ENCODE measurements around the gene RYR3.

RYR3 gene

DNA sequence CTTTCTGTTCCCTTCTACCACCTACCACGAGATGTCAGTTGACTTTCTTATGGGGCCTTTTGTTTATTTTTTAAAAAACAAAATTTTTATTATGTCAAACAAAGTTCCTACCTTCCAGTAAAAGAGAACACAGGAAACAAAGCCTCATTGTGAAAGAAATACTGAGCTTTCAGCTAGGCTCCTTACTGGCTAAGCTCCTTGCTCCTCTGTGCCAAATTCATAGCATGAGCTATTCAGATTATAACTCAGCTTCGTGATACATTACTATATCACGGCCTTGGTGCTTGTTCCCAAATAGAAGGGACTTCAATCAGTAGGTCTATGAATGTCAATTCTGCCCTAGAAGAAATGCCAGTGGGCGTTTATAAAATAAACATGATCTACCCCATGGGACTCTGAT, 511.7 kb downstream of the RYR3 start:
- no peak for DNase-seq

DNA sequence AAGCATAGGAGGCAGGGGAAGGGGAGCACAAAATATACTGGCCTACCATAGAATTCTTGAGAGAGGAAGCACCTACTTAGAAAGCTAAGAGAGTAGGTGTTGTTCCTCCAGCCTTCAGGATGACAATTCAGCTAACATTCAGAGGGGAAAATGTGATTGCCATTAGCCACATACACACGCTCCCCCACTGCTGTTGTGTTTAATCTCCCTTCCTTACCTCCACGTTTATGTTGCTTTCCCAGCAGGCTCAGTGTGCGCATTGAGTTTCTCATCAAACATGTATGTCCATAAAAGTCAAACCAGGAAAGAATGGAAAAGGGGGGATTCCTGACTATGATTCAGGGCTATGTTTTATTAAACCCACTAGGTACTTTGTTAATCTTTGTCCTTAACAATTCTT, 512.4 kb downstream of the RYR3 start:
- no peak for DNase-seq

DNA sequence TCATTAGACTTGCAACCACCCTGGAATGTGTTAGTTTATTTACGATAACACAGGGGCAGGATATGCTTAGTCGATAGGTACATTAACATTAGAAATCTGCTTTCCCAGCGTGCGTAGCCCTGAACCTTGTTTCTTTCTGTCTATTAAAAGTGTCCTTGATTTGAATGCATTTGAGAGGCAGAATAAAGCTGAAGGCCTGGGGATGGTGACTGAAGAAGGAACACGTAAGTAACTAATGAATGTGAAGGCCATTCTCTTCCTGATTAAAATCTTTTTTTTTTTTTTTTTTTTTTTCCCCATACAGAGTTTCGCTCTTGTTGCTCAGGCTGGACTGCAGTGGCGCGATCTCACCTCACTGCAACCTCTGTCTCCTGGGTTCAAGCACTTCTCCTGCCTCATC, 514.7 kb downstream of the RYR3 start:
- DNase-seq, result no peak

DNA sequence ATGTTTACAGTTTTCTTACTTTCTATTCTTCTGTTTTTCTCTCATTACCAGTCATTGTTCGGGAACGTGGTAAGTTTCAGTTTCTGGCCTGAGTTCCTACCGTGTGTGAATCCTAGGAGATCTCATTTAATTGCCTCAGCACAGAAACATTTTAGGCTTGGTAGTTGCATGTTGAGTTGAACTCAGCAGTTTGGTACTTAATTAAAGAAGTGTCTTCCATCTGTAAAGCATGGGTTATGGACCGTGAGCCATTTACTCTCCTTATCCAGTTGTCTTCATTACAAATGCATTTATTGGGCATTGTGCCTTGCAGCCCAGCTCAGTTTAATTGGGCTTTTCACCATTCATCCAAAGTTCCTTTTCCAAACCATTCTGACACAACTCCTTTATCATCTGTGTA, 515.4 kb downstream of the RYR3 start:
- DNase-seq, result no peak

GRCh38 chr15:33830351-33830750, 519.6 kb downstream of the RYR3 start:
- no peak for DNase-seq

DNA sequence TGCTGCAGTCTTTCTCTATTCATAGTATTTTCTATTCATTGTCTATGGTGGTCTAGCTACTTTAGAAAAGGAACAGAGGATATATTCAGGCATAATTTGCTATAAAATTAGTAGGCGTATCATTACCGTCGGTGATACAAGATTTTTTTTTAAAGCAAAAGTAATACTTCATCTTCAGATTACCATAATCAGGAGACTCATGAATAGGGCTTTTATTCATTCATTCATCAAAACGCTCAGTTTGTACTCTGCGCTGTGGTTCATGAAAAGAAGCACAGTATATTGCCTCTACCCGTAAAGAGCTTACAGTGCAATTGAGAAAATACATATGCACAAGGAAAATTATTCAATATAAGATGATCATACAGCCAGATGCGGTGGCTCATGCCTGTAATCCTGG, 520.9 kb downstream of the RYR3 start:
- DNase-seq, result no peak

DNA sequence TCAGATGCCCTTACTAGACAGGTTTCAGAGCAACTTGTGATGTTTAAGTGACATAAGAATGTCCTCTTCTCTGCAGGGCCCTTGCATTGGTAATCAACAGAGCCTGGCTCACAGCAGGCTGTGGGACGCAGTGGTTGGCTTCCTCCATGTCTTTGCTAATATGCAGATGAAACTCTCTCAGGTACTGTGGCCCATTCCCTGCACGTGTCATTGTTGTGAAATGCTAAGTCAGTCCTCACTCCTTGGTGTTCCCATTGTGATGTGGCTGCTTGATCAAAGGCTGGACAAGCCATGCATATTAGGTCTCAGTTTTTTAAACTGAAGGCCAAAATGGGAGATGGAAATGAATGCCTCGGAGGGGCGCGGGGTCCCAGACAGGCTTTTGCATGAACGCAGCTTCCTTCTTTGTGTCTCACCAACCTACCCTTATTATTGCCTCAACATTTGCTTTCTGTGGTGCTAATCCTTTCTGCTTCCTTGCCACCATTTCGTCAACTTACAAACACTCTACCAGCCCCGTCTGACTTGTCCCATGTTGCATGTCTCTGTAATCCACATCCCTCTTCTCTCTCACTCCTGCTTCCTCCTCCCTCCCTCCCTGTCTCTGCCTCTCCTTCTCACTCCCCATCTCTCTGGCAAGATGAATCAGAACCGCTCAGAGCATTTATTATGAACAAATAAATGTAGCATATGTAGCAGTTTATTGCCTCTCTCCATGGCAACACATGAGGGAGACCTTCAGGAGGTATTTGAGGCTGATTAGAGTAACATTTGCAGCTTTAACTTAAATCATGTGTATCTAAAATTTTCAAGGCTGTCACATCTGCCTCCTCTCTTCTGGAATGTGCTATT, 524.4 kb downstream of the RYR3 start:
- no peak for DNase-seq

DNA sequence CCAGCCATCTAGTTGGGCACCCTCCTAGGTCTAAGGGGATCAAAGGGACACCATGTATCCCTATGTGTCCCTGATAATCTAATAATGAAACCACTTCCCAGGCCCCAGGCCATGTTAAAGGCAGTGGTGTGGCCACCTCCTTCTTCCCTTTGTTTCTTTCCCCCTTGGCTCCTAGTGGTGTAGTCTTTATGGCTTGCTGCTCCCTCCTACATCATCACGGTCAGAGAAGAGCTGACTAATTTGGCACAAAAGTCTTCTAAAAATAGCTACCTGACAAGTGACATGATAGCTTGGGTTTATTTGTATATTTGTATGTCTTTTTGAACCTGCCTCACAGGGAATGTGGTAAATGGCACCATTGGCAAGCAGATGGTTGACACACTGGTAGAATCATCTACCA, 526.5 kb downstream of the RYR3 start:
- DNase-seq, result no peak

DNA sequence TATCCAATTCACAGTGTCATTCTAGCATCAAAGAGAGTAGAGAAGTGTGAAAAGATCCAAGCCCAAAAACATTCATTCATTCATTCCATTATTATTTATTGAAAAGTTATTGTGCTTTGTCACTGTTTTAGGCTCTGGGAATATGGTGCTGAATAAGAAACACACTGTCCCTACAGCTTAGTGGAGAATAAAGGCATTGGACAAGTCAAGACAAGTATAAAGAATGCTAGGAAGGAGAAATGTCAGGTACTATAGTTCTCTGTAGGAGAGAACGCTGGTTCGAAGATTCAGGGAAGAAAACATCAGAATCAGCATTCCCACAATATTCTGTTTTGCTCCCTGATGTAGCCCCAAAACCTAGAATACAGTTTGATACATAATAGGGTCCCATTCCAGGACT, 528.8 kb downstream of the RYR3 start:
- DNase-seq, result no peak

DNA sequence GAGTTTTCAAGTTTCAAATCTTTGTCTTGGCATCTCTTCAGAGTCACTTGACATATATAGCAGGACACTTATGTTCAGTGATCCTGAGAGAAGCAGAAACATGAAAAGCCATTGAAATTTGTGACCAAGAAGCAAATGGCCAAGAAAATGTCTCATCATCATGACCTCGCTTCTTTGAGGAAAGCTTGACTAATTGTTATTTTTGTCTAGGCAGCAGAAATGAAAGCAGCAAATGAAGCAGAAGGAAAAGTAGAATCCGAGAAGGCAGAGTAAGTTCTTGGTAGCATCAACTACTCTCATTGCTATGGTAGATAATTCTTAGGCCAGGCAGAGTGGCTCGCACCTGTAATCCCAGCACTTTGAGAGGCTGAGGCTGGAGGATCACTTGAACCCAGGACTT, 529.8 kb downstream of the RYR3 start:
- no peak for DNase-seq

GRCh38 chr15:33844186-33844585, 533.4 kb downstream of the RYR3 start:
- DNase-seq, result no peak

DNA sequence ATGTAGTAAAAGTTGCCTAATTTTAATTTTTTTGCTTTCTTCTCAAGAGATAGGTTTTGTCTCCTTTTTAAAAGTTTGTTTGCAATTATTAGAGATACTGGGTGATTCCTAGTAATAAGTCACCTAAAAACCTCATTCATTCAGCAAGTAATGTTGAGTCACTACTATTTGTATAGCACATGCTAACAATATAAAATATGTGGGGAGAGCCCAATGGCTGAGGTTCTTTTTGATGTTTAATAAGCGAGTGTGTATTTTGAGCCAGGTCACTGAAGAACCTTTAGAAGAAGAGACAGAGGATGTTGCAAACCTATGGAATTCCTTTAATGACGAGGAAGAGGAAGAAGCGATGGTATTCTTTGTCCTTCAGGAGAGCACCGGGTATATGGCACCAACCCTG, 533.8 kb downstream of the RYR3 start:
- DNase-seq, result no peak

GRCh38 chr15:33846142-33846541, 535.4 kb downstream of the RYR3 start:
- DNase-seq, result no peak

GRCh38 chr15:33846862-33847261, 536.1 kb downstream of the RYR3 start:
- no peak for DNase-seq

DNA sequence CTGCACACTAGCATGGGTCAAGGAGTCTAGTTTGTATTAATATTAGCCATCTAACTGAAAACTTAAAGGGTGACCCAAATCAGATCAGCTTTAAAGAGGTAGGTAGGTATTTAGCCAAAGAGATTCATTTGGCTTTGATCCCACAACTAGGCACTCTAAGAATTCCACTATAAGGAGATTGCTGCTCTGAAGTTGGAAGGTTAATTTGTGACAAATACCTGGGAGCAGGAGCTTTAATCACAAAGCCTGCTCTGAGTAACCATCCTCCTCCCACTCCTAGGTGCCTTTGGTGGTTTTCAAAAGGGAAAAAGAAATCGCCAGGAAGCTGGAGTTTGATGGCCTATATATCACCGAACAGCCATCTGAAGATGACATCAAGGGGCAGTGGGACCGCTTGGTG, 537.2 kb downstream of the RYR3 start:
- no peak for DNase-seq

DNA sequence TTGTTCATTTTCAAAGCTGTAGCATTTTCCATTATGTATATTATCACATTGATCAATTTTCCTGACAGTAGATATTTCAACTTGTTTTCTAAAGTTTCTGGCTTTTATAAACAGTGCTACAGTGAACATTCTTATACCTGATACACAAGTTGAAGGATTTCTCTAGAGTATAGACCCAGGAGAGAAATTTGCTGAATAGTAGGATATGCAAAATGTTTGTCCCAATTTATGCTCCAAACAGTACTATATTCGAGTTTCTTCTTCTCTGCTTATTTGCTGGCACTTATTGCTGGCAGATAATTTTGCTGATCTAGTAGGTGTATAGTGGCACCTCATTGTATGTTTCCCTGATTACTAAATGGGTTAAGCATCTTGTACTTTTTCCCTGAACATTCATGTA, 540.3 kb downstream of the RYR3 start:
- no peak for DNase-seq

DNA sequence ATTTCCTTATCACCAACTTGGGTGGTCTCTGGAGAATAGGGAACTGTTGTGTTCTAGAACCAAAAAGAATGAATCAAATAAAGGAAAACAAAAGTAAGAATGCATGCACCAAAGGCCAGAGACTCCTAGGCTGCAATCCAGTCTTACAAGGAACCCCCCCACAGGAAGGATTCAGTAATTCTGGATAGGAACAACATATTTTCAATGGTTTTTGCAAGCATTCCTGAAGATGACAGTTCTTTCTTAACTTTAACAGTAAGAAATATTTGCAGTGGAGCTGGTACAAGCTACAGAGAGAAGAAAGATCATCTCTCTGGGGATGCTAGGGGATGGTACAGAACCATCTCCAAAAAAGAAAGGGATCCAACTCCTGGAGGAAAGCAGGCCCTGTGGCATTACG, 541.3 kb downstream of the RYR3 start:
- no peak for DNase-seq

DNA sequence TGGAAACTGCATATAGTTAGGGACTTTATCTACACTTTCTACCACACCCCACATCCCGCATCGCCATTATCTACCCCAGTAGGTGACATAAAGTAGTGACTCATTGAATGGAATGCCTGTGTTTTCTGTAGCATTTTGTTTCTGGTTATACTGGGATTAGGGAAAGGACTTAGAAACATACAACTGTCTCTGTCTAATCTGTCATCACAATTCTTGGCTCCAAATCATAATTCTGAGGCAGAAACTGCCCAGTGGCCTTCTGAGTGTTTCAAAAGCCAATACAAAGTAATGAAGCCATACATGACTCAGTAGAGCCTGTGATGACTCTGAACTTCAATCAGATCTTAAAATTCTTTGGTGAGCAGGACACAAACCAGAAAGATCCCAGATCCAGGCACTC, 541.8 kb downstream of the RYR3 start:
- no peak for DNase-seq

GRCh38 chr15:33857726-33858125, 547.0 kb downstream of the RYR3 start:
- DNase-seq, result no peak

DNA sequence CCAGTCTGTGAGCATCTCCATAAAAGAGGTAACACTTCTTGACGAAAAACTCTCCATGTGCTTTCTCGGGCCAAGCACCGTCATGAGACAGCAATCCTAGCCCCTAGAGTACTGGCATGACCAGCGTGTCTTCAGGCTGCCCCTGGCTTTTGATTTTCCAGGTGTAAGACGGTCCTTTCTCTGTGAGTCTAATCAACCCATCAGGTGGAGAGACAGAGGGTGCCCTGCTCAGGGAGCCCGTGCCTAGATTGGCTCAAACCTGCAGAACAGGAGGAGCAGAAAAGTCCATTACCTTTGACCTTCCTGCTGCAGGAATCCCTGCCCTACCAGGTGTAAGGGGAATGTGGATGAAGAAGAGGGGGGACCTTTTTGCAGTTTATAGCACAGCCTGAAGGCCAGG, 548.1 kb downstream of the RYR3 start:
- DNase-seq, result no peak

DNA sequence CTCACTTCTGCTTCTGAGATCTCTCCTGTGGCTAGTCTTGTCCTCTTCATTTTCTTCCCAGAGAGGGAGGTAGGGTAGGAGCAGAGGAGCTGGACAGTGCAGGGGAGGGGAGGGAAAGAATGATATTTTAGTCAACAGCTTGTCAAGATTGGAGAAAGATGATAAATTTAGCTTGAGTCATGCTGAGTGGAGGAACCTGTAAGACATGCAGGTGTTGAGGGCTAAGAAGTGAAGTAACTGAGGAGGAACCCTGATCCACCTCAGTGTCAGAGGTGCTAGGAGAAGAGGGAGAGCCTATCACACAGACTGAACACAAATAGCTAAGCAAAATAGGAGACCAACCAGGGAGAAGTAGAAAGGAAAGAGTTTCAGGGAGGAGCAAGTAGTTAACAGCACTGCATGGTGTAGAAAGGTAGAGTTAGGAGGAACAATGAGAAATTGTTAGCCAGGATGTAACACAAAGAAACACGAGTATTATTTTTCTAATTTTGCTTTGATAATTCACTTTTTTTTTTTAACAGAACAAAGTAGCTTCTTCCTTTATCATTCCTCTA, 549.3 kb downstream of the RYR3 start:
- DNase-seq, result no peak

GRCh38 chr15:33860754-33861153, 550.0 kb downstream of the RYR3 start:
- no peak for DNase-seq

GRCh38 chr15:33864360-33865075, 553.8 kb downstream of the RYR3 start:
- peak in 20 of 56 donors; percentile 1 to 65 (median 20) for DNase-seq

All from nucleus accumbens (tissue), 56 donors.